Measurements from ENCODE around the gene USP6NL. TPM values are rescaled to one million over a fixed set of nuclear protein-coding genes. Genes with fewer than 3 reads are reported as not detected.

Gene USP6NL
- total and polyA plus RNA-seq, 2 of the 13 experiments (the other 11 are each of a cell fraction or from before 2014, with no cell fraction given): 10.5 to 22.9 TPM

DNA sequence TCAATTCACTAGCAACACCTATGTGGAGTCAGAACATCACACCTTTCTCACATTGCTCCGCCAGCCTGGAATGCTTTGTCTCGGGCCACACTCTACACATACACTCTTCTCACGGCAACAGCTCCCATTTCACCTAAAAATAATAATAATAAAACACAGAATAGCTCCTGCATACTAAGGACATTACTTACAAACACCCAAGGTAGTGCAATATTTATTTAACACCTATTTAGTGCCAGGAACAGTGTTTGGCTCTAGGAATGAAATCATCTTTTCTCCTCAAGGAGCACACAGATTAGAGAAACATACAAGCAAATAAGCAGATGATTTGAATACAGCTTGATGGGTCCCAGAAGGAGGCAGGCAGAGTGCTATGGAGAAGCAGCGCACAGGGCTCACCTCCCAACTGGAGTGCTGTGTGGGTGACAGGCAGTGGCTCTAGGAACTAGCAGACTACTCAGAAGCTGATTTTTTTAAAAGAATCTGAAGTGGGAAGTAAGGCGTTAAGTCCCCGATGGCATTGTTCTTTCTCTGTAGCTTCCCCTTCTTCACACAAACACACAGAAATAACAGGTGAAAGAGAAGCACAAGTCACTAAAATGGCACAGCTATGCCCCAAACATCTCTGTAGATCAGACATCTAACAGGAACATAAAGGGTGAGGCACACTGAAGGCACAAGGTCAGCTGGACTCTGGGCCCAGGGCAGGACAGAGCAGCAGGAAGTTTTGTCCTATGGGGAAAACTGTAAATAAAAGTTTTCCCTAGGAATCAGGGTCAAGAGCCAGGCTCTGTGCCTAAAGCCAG lies 16.7 kb downstream of the USP6NL start (continued):
- TF ChIP-seq, protein P1, sequence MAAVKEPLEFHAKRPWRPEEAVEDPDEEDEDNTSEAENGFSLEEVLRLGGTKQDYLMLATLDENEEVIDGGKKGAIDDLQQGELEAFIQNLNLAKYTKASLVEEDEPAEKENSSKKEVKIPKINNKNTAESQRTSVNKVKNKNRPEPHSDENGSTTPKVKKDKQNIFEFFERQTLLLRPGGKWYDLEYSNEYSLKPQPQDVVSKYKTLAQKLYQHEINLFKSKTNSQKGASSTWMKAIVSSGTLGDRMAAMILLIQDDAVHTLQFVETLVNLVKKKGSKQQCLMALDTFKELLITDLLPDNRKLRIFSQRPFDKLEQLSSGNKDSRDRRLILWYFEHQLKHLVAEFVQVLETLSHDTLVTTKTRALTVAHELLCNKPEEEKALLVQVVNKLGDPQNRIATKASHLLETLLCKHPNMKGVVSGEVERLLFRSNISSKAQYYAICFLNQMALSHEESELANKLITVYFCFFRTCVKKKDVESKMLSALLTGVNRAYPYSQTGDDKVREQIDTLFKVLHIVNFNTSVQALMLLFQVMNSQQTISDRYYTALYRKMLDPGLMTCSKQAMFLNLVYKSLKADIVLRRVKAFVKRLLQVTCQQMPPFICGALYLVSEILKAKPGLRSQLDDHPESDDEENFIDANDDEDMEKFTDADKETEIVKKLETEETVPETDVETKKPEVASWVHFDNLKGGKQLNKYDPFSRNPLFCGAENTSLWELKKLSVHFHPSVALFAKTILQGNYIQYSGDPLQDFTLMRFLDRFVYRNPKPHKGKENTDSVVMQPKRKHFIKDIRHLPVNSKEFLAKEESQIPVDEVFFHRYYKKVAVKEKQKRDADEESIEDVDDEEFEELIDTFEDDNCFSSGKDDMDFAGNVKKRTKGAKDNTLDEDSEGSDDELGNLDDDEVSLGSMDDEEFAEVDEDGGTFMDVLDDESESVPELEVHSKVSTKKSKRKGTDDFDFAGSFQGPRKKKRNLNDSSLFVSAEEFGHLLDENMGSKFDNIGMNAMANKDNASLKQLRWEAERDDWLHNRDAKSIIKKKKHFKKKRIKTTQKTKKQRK (IDR thresholded peaks at IDR 0.05; ENCODE audit: low read length): no peak
- TF ChIP-seq ZBTB38 (CRISPR knock-in tag; IDR thresholded peaks at IDR 0.05) (peak; percentile 50; the same call in 1 of the 2 replicates), ETV5 (CRISPR knock-in tag; IDR thresholded peaks at IDR 0.05; ENCODE audit: borderline replicate concordance) (peak; percentile 76; the same call in 1 of the 2 replicates), NFKBIZ (CRISPR knock-in tag; IDR thresholded peaks at IDR 0.05) (0 out of 2 replicates have a peak, but pooled peaks have one; percentile 22), MIER2 (CRISPR knock-in tag; IDR thresholded peaks at IDR 0.05) (peak; percentile 33; the same call in 1 of the 2 replicates), KMT2A (CRISPR knock-in tag; IDR thresholded peaks at IDR 0.05) (peak; percentile 35; the same call in 1 of the 2 replicates), ELF1 (CRISPR knock-in tag; IDR thresholded peaks at IDR 0.05) (peak; percentile 28; the same call in 1 of the 2 replicates), ZNF121 (CRISPR knock-in tag; IDR thresholded peaks at IDR 0.05) (peak; percentile 66; the same call in 1 of the 2 replicates), GATAD2A (CRISPR knock-in tag; IDR thresholded peaks at IDR 0.05) (peak; percentile 61), ZSCAN31 (CRISPR knock-in tag; IDR thresholded peaks at IDR 0.05; ENCODE audit: low read depth) (no peak), EP300 (IDR thresholded peaks at IDR 0.05; ENCODE audit: low read depth in 2 of 2, low read length in 2 of 2) (0 out of 4 replicates have a peak, but pooled peaks of 1 of the 2 experiments have one; percentile 37), EP300 (CRISPR knock-in tag; IDR thresholded peaks at IDR 0.05; ENCODE audit: borderline replicate concordance) (no peak), PRPF4 (IDR thresholded peaks at IDR 0.05; ENCODE audit: low read depth, low read length, poor library complexity, severe bottlenecking) (no peak), ZNF317 (CRISPR knock-in tag; IDR thresholded peaks at IDR 0.05) (0 out of 2 replicates have a peak, but pooled peaks have one; percentile 30)
- TF ChIP-seq, protein P2, sequence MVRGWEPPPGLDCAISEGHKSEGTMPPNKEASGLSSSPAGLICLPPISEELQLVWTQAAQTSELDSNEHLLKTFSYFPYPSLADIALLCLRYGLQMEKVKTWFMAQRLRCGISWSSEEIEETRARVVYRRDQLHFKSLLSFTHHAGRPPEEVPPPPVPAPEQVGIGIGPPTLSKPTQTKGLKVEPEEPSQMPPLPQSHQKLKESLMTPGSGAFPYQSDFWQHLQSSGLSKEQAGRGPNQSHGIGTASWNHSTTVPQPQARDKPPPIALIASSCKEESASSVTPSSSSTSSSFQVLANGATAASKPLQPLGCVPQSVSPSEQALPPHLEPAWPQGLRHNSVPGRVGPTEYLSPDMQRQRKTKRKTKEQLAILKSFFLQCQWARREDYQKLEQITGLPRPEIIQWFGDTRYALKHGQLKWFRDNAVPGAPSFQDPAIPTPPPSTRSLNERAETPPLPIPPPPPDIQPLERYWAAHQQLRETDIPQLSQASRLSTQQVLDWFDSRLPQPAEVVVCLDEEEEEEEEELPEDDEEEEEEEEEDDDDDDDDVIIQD (CRISPR knock-in tag; IDR thresholded peaks at IDR 0.05; ENCODE audit: low read depth): peak; percentile 84; the same call in 1 of the 2 replicates
- TF ChIP-seq, protein P3, sequence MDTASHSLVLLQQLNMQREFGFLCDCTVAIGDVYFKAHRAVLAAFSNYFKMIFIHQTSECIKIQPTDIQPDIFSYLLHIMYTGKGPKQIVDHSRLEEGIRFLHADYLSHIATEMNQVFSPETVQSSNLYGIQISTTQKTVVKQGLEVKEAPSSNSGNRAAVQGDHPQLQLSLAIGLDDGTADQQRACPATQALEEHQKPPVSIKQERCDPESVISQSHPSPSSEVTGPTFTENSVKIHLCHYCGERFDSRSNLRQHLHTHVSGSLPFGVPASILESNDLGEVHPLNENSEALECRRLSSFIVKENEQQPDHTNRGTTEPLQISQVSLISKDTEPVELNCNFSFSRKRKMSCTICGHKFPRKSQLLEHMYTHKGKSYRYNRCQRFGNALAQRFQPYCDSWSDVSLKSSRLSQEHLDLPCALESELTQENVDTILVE (CRISPR knock-in tag; IDR thresholded peaks at IDR 0.05): 0 out of 2 replicates have a peak, but pooled peaks have one; percentile 31
- TF ChIP-seq, protein P4, sequence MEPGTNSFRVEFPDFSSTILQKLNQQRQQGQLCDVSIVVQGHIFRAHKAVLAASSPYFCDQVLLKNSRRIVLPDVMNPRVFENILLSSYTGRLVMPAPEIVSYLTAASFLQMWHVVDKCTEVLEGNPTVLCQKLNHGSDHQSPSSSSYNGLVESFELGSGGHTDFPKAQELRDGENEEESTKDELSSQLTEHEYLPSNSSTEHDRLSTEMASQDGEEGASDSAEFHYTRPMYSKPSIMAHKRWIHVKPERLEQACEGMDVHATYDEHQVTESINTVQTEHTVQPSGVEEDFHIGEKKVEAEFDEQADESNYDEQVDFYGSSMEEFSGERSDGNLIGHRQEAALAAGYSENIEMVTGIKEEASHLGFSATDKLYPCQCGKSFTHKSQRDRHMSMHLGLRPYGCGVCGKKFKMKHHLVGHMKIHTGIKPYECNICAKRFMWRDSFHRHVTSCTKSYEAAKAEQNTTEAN (CRISPR knock-in tag; conservative IDR thresholded peaks at IDR 0.05): 0 out of 2 replicates have a peak, but pooled peaks have one; percentile 23
- TF ChIP-seq, protein P5, sequence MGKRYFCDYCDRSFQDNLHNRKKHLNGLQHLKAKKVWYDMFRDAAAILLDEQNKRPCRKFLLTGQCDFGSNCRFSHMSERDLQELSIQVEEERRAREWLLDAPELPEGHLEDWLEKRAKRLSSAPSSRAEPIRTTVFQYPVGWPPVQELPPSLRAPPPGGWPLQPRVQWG (CRISPR knock-in tag; IDR thresholded peaks at IDR 0.05; ENCODE audit: borderline replicate concordance, low read depth): no peak
- TF ChIP-seq, protein P6, sequence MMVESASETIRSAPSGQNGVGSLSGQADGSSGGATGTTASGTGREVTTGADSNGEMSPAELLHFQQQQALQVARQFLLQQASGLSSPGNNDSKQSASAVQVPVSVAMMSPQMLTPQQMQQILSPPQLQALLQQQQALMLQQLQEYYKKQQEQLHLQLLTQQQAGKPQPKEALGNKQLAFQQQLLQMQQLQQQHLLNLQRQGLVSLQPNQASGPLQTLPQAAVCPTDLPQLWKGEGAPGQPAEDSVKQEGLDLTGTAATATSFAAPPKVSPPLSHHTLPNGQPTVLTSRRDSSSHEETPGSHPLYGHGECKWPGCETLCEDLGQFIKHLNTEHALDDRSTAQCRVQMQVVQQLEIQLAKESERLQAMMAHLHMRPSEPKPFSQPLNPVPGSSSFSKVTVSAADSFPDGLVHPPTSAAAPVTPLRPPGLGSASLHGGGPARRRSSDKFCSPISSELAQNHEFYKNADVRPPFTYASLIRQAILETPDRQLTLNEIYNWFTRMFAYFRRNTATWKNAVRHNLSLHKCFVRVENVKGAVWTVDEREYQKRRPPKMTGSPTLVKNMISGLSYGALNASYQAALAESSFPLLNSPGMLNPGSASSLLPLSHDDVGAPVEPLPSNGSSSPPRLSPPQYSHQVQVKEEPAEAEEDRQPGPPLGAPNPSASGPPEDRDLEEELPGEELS (CRISPR knock-in tag; IDR thresholded peaks at IDR 0.05): peak; percentile 72

All from HepG2 (cell line).